HepG2 (cell line): ENCODE data around the gene AJUBA. TPM values are rescaled to one million over a fixed set of nuclear protein-coding genes. Genes with fewer than 3 reads are reported as not detected.

ENCODE experiments used
- ATAD3A ChIP-seq: sonication (generic); formaldehyde crosslinking; IDR thresholded peaks from 2 replicates; pipeline ENCODE4 v1.4.0; 2020; ENCODE audit warnings: missing genetic modification reagents
- MAX ChIP-seq: IDR thresholded peaks from 2 replicates; pipeline ENCODE4 v1.6.1; 2012; ENCODE audit warnings: inconsistent platforms
- MED13 ChIP-seq: sonication (generic); formaldehyde crosslinking; IDR thresholded peaks from 2 replicates; pipeline ENCODE4 v1.5.0; 2020; ENCODE audit warnings: missing genetic modification reagents
- PHF20 ChIP-seq: sonication (generic); formaldehyde crosslinking; IDR thresholded peaks from 2 replicates; pipeline ENCODE4 v1.5.0; 2020; ENCODE audit warnings: mild to moderate bottlenecking, missing genetic modification reagents
- REST ChIP-seq, 2 experiments: IDR thresholded peaks; 2 replicates each; pipeline ENCODE4 v1.6.1; 2011 to 2012; ENCODE audit warnings: low read length in 2 of 2, borderline replicate concordance in 1 of 2, low read depth in 1 of 2, mild to moderate bottlenecking in 1 of 2, moderate library complexity in 1 of 2
- SAFB2 ChIP-seq: sonication (generic); formaldehyde crosslinking; IDR thresholded peaks from 2 replicates; pipeline ENCODE4 v1.5.1; 2020; ENCODE audit warnings: missing genetic modification reagents, low read depth, mild to moderate bottlenecking, borderline replicate concordance
- SNAPC2 ChIP-seq: sonication (generic); formaldehyde crosslinking; IDR thresholded peaks from 2 replicates; pipeline ENCODE4 v1.8.1; 2022; ENCODE audit warnings: mild to moderate bottlenecking, missing genetic modification reagents
- SP4 ChIP-seq: sonication (generic); formaldehyde crosslinking; IDR thresholded peaks from 2 replicates; pipeline ENCODE4 v1.8.1; 2023; ENCODE audit warnings: mild to moderate bottlenecking, missing genetic modification reagents
- TMF1 ChIP-seq: sonication (generic); formaldehyde crosslinking; IDR thresholded peaks from 2 replicates; pipeline ENCODE4 v1.8.1; 2022; ENCODE audit warnings: low read depth, missing genetic modification reagents
- ZBTB39 ChIP-seq: sonication (generic); formaldehyde crosslinking; IDR thresholded peaks from 2 replicates; pipeline ENCODE4 v1.5.0; 2020; ENCODE audit warnings: missing genetic modification reagents
- ZBTB42 ChIP-seq: sonication (generic); formaldehyde crosslinking; IDR thresholded peaks from 2 replicates; pipeline ENCODE4 v1.5.0; 2020; ENCODE audit warnings: mild to moderate bottlenecking, missing genetic modification reagents
- ZNF232 ChIP-seq: sonication (generic); formaldehyde crosslinking; IDR thresholded peaks from 2 replicates; pipeline ENCODE4 v1.4.0; 2020; ENCODE audit warnings: missing genetic modification reagents, borderline replicate concordance
- ZNF362 ChIP-seq: sonication (generic); formaldehyde crosslinking; IDR thresholded peaks from 2 replicates; pipeline ENCODE4 v1.4.0; 2020; ENCODE audit warnings: missing genetic modification reagents, mild to moderate bottlenecking, borderline replicate concordance
- ZNF484 ChIP-seq: sonication (generic); formaldehyde crosslinking; IDR thresholded peaks from 2 replicates; pipeline ENCODE4 v1.5.1; 2020; ENCODE audit warnings: mild to moderate bottlenecking, low read depth, missing genetic modification reagents, borderline replicate concordance
- ZNF512B ChIP-seq: sonication (generic); formaldehyde crosslinking; IDR thresholded peaks from 2 replicates; pipeline ENCODE4 v1.5.1; 2020; ENCODE audit warnings: missing genetic modification reagents, mild to moderate bottlenecking, borderline replicate concordance
- ZNF607 ChIP-seq: sonication (generic); formaldehyde crosslinking; IDR thresholded peaks from 2 replicates; pipeline ENCODE4 v1.5.1; 2020; ENCODE audit warnings: missing genetic modification reagents, mild to moderate bottlenecking, borderline replicate concordance
- ZNF724P ChIP-seq: sonication (generic); formaldehyde crosslinking; IDR thresholded peaks from 2 replicates; pipeline ENCODE4 v1.8.0; 2022; ENCODE audit warnings: missing genetic modification reagents, borderline replicate concordance
- ZXDC ChIP-seq: sonication (generic); formaldehyde crosslinking; IDR thresholded peaks from 2 replicates; pipeline ENCODE4 v1.5.0; 2020; ENCODE audit warnings: mild to moderate bottlenecking, missing genetic modification reagents
- polyA plus RNA-seq, 8 experiments: library from polyadenylated mRNA; depleted of rRNA in 3 of 8; stranded (reverse) in 7 of 8; unstranded in 1 of 8; fragments of >200 nt; fragmentation: Illumina TruSeq in 4 of 8; extraction: Trizol in 4 of 8; gene quantifications; 2 replicates each; pipeline versions ENCODE4 v1.2.1 to v1.2.3, GENCODE V29; 2011 to 2016; ENCODE audit warnings: low read depth in 4 of 8, missing spikeins in 1 of 8, mixed read lengths in 1 of 8; ENCODE audit not compliant: insufficient read depth in 1 of 8
- total RNA-seq, 5 experiments: library from RNA; depleted of rRNA; stranded (reverse); fragments of >200 nt; fragmentation: Illumina TruSeq; extraction: Trizol; gene quantifications; 2 replicates each; pipeline ENCODE4 v1.2.3, GENCODE V29; 2016; ENCODE audit warnings: low read depth in 1 of 5

The AJUBA gene
- total and polyA plus RNA-seq, 2 of the 13 experiments (the other 11 are each of a cell fraction or from before 2014, with no cell fraction given): 157 to 241 TPM

GRCh38 chr14:22977434-22977683, 5.0 kb downstream of the AJUBA start (continued):
- TF ChIP-seq REST (IDR thresholded peaks at IDR 0.05; ENCODE audit: borderline replicate concordance in 1 of 2, low read depth in 1 of 2, low read length in 2 of 2) (no peak), ZNF484 (CRISPR knock-in tag) (no peak; the same call in 1 of the 2 replicates), ZBTB39 (CRISPR knock-in tag) (no peak), ZNF724P (CRISPR knock-in tag) (no peak), ZNF607 (CRISPR knock-in tag) (no peak), ZNF232 (CRISPR knock-in tag) (no peak), MED13 (CRISPR knock-in tag) (no peak), SP4 (CRISPR knock-in tag) (no peak), TMF1 (CRISPR knock-in tag) (no peak), PHF20 (CRISPR knock-in tag) (no peak), SNAPC2 (CRISPR knock-in tag) (no peak), ZNF362 (no peak), MAX (no peak), SAFB2 (CRISPR knock-in tag) (no peak), ZXDC (CRISPR knock-in tag) (no peak), ATAD3A (CRISPR knock-in tag) (0 out of 2 replicates have a peak, but pooled peaks have one; percentile 10), ZBTB42 (no peak), ZNF512B (CRISPR knock-in tag) (0 out of 2 replicates have a peak, but pooled peaks have one; percentile 21)
